SK-N-SH (cell line): ENCODE measurements around the gene ZNF766.

Experiments
- EP300 ChIP-seq, 2 experiments: IDR thresholded peaks; 2 replicates each; pipeline versions ENCODE4 v1.4.0 to v1.6.1; 2012; ENCODE audit warnings: borderline replicate concordance in 1 of 2, low read depth in 1 of 2, low read length in 1 of 2
- RXRA ChIP-seq: IDR thresholded peaks from 2 replicates; pipeline ENCODE4 v1.4.0; 2012; ENCODE audit warnings: low read depth, mild to moderate bottlenecking, borderline replicate concordance
- YY1 ChIP-seq: IDR thresholded peaks from 2 replicates; pipeline ENCODE4 v1.4.0; 2012; ENCODE audit warnings: low read depth, mild to moderate bottlenecking
- TF ChIP-seq, protein P1 (sequence below): fragments of 200-600 bp; sonication (generic); IDR thresholded peaks from 2 replicates; pipeline ENCODE4 v1.6.1; 2017; ENCODE audit warnings: antibody characterized with exemption, mild to moderate bottlenecking, moderate library complexity
- TF ChIP-seq, protein P2 (sequence below): IDR thresholded peaks from 2 replicates; pipeline ENCODE4 v1.4.0; 2012; ENCODE audit warnings: low read depth, borderline replicate concordance

DNA sequence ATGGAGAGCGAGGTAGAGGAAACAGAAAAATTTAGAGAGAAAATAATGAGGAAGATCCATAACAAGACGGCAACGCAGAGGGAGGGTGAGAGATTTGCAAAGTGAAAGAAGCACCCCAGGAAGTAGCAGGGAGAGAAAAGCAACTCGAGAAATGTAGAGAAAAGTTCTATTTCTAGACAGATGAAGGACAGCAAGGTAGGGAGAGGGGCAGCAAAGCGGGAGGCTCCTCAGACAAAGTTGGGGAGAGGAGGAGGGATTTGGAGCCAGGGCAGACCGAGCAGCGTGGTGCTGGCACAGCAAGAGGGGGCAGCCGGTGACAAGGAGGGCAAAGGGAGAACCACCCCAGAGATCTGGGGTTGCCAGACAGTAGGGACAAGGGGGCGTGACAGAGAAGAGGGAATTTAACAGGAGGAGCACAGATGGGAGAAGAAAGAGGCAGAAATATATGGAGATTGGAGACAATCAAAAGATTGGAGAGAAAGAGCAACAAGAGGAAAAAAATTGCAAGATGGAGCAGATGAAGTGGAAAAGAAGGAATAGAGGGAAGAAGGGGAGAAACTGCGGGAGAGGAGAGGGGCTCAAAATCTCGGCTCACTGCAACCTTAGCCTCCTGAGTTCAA lies 989 bp downstream of the ZNF766 start:
- TF ChIP-seq, protein P1, sequence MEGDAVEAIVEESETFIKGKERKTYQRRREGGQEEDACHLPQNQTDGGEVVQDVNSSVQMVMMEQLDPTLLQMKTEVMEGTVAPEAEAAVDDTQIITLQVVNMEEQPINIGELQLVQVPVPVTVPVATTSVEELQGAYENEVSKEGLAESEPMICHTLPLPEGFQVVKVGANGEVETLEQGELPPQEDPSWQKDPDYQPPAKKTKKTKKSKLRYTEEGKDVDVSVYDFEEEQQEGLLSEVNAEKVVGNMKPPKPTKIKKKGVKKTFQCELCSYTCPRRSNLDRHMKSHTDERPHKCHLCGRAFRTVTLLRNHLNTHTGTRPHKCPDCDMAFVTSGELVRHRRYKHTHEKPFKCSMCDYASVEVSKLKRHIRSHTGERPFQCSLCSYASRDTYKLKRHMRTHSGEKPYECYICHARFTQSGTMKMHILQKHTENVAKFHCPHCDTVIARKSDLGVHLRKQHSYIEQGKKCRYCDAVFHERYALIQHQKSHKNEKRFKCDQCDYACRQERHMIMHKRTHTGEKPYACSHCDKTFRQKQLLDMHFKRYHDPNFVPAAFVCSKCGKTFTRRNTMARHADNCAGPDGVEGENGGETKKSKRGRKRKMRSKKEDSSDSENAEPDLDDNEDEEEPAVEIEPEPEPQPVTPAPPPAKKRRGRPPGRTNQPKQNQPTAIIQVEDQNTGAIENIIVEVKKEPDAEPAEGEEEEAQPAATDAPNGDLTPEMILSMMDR = no peak
- TF ChIP-seq, protein P2, sequence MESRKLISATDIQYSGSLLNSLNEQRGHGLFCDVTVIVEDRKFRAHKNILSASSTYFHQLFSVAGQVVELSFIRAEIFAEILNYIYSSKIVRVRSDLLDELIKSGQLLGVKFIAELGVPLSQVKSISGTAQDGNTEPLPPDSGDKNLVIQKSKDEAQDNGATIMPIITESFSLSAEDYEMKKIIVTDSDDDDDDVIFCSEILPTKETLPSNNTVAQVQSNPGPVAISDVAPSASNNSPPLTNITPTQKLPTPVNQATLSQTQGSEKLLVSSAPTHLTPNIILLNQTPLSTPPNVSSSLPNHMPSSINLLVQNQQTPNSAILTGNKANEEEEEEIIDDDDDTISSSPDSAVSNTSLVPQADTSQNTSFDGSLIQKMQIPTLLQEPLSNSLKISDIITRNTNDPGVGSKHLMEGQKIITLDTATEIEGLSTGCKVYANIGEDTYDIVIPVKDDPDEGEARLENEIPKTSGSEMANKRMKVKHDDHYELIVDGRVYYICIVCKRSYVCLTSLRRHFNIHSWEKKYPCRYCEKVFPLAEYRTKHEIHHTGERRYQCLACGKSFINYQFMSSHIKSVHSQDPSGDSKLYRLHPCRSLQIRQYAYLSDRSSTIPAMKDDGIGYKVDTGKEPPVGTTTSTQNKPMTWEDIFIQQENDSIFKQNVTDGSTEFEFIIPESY = no peak
- TF ChIP-seq YY1 (no peak), RXRA (no peak), EP300 (IDR thresholded peaks at IDR 0.05; ENCODE audit: borderline replicate concordance in 1 of 2, low read depth in 1 of 2, low read length in 1 of 2) (no peak)
